Nephron (organoid): ENCODE results near the gene RPTOR.

Source experiments
- H3K27ac Mint-ChIP-seq, 3 experiments: 2 replicates each; pipeline ENCODE4 v1.8.0; 2020; ENCODE audit warnings: mixed read lengths in 3 of 3, mild to moderate bottlenecking in 2 of 3, moderate library complexity in 1 of 3
- H3K27me3 Mint-ChIP-seq: 2 replicates; pipeline ENCODE4 v1.8.0; 2021; ENCODE audit warnings: low read depth, mild to moderate bottlenecking, moderate library complexity, mixed read lengths
- H3K36me3 Mint-ChIP-seq: 2 replicates; pipeline ENCODE4 v1.8.0; 2020; ENCODE audit warnings: low read depth, mixed read lengths
- H3K4me1 Mint-ChIP-seq: 2 replicates; pipeline ENCODE4 v1.8.0; 2020; ENCODE audit warnings: mixed read lengths
- H3K4me3 Mint-ChIP-seq, 3 experiments: 2 replicates each; pipeline ENCODE4 v1.8.0; 2020; ENCODE audit warnings: mild to moderate bottlenecking in 3 of 3, mixed read lengths in 3 of 3, moderate library complexity in 2 of 3
- H3K9me3 Mint-ChIP-seq: 2 replicates; pipeline ENCODE4 v1.8.0; 2020; ENCODE audit warnings: mixed read lengths
- CTCF ChIP-seq, 3 experiments: fragments of 200-600 bp; sonication (generic); IDR thresholded peaks; one replicate each; pipeline ENCODE4 v1.5.0; 2021; ENCODE audit warnings: antibody characterized with exemption in 3 of 3; ENCODE audit not compliant: unreplicated experiment in 3 of 3

RPTOR gene

DNA sequence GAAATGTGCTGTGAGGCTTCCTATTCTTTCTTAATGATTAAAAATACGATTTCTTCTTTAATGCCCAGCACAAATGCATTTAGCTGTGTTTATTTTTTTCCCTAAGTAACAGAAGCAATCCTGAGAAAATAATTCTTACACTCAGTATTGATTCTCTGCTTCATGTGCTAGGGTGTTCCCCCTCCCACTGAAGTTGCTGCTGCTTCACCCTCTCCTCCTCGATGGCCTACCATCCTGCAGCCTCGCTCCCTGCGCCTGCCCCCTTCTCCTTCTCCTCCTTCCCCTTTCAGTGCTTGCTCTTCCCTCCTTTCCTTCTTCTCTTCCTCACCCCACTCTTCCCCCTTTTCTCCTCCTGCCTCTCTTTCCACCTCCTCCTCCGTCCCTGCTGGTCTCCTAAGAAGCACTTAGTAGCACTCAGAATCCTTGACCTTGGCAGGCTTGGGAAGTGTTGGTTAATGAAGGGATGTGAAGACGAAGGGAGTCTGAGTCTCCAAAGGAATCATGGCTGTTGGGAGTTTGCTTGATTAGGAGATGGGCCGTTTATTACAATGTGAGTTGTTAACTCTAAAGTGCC is 119.7 kb downstream of the RPTOR start:
- Mint-ChIP-seq H3K4me1 (peaks cover 34% of the 10 kb centered on the region), H3K4me3 (peak overlapping the region in 2 of 3 experiments; percentile 2 to 3), H3K27ac (peak overlapping the region; percentile 30 to 75 (median 72)), H3K9me3 (no peaks in the 10 kb centered on the region), H3K27me3 (no peaks in the 10 kb centered on the region), H3K36me3 (no peaks in the 10 kb centered on the region)
- TF ChIP-seq CTCF (IDR thresholded peaks at IDR 0.05; ENCODE audit: unreplicated experiment in 3 of 3): no peak

GRCh38 chr17:80665792-80666191 is 121.2 kb downstream of the RPTOR start:
- Mint-ChIP-seq H3K4me3 (no peak overlapping the region), H3K36me3 (peaks cover 2% of the 10 kb centered on the region), H3K9me3 (no peaks in the 10 kb centered on the region), H3K4me1 (peaks cover 41% of the 10 kb centered on the region), H3K27ac (peak overlapping the region in 1 of 3 experiments; percentile 75), H3K27me3 (no peaks in the 10 kb centered on the region)
- no peak for TF ChIP-seq CTCF (IDR thresholded peaks at IDR 0.05; ENCODE audit: unreplicated experiment in 3 of 3)

GRCh38 chr17:80666867-80667266 is 122.2 kb downstream of the RPTOR start:
- TF ChIP-seq CTCF (IDR thresholded peaks at IDR 0.05; ENCODE audit: unreplicated experiment in 3 of 3): no peak

DNA sequence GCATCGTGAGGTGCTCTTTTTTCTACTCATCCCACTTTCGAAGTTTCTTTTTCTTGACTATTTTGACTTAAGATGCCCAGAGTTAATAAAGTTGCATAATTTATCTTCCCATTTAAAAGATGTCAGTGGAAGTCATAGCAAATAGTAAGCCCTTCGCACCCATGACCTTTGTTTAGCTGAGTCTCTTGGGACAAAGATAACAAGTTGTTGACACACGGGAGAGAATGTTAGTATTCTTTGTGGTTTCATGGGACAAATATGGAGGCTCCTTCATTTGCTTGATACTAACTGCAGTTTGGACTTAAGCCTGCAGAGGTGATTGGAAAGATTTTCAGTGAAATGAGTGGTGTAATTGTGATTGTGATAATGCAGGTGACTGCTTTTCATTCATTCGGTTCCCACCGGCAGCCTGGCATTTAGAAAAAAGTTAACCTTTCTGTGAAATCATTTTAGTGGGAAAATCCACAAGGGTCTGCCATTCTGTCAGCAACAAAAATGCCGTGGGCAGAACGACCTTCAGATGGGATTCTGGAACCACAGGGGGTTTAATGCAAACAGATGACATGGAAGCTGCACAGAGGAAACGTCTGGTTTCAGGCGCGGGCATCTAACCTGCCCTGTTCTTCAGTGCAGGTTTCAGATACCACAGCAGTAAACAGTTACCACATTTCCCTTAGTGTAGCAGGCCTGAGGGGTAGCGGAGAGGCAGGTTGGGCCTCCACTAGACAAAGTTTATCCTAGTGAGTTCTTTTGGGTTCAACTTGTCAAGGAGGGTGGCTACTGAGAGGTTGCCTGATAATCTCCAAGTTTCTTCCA is 123.0 kb downstream of the RPTOR start:
- H3K4me3 Mint-ChIP-seq: no peak overlapping the region
- H3K9me3 Mint-ChIP-seq: no peaks in the 10 kb centered on the region
- peaks cover 53% of the 10 kb centered on the region for H3K4me1 Mint-ChIP-seq
- peak overlapping the region in 2 of 3 experiments; percentile 32 to 72 for H3K27ac Mint-ChIP-seq
- H3K27me3 Mint-ChIP-seq: no peaks in the 10 kb centered on the region
- H3K36me3 Mint-ChIP-seq: peaks cover 13% of the 10 kb centered on the region
- no peak for TF ChIP-seq CTCF (IDR thresholded peaks at IDR 0.05; ENCODE audit: unreplicated experiment in 3 of 3)

More at GRCh38 chr17:80666867-80667266, 122.2 kb downstream of the RPTOR start:
- no peaks in the 10 kb centered on the region for H3K9me3 Mint-ChIP-seq
- H3K36me3 Mint-ChIP-seq: peaks cover 13% of the 10 kb centered on the region
- H3K4me3 Mint-ChIP-seq: no peak overlapping the region
- H3K27ac Mint-ChIP-seq: no peak overlapping the region
- peaks cover 52% of the 10 kb centered on the region for H3K4me1 Mint-ChIP-seq
- no peaks in the 10 kb centered on the region for H3K27me3 Mint-ChIP-seq

GRCh38 chr17:80668375-80669148 is 123.9 kb downstream of the RPTOR start:
- H3K4me3 Mint-ChIP-seq: no peak overlapping the region
- peaks cover 55% of the 10 kb centered on the region for H3K4me1 Mint-ChIP-seq
- no peaks in the 10 kb centered on the region for H3K27me3 Mint-ChIP-seq
- no peak for TF ChIP-seq CTCF (IDR thresholded peaks at IDR 0.05; ENCODE audit: unreplicated experiment in 3 of 3)
- no peaks in the 10 kb centered on the region for H3K9me3 Mint-ChIP-seq
- H3K27ac Mint-ChIP-seq: peak overlapping the region in 1 of 3 experiments; percentile 72
- H3K36me3 Mint-ChIP-seq: peaks cover 13% of the 10 kb centered on the region
